ENCODE data around the gene GRM8.

GRM8 gene

DNA sequence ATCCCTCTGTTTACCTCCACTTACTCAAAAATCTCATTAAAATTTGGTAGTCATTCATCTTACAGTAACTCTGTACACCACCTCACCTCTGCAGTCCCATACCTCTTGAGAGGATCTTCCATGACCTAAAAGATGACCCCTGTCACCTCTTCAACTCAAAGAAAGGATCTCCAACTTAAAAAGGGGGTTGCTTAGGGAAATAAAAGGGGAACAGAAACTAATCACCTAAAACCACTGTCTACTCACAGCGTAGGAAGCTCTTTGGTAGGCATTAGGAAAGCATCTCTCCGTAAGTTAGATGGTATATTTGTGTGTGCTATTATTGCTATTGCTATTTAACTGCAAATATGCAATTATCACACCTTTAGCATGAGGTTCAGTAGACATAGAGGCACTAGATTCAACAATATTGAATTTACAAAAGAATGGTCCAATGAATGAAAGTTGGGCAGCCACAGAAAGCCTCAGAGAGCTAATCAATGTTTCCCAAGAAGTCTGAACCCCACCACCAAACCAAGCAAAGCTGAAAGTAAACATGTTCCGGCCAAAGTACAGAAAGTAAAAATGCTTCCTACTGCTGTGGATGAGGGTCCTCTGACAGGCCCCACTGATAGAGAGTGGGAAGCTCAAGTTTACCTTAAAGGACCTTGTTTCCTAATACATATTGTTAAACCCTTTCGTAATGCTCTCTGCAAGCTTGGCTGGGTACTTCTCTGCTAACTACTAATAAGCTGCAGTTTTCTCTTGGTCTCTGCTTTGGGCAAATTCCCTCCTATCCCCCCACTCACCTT lies 105.8 kb downstream of the GRM8 start:
- no peak for DNase-seq (ENCODE audit: low read depth, low spot score)

DNA sequence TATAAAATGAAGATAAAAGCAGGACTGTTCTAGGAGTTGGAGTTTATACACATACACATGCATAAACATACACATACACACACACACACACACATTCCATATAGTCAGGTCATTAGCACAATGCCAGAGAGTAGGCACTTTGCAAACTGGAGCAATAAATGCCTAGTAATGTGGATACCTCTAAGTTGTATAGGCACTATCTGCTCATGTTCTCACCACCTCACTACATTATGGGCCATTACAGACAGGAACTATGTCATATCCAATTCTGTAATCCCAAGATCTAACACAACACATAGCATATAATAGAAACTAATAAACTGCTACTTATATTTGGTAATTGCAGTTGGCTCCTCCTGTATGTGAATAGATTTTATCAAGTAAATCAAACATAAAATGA lies 115.6 kb downstream of the GRM8 start:
- no peak for DNase-seq (ENCODE audit: low read depth, low spot score)

GRCh38 chr7:127135871-127136485 lies 116.8 kb downstream of the GRM8 start:
- no peak for DNase-seq (ENCODE audit: low read depth, low spot score)

DNA sequence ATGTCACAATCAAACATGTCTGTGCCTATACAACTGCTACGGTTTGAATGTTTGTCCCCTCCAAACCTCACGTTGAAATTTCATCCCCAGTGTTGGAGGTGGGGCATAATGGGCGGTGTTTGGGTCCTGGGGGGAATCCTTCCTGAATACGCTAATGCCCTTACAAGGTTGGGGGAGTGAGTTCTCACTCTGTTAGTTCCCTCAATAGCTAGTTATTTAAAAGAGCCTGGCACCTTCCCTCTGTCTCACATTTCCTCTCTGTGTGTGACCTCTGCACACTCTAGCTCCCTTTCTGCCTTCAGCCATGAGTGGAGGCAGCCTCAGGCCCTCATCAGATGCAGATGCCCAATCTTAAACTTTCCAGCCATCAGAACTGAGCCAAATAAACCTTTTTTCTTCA lies 129.5 kb downstream of the GRM8 start:
- DNase-seq (ENCODE audit: low read depth, low spot score), result no peak

DNA sequence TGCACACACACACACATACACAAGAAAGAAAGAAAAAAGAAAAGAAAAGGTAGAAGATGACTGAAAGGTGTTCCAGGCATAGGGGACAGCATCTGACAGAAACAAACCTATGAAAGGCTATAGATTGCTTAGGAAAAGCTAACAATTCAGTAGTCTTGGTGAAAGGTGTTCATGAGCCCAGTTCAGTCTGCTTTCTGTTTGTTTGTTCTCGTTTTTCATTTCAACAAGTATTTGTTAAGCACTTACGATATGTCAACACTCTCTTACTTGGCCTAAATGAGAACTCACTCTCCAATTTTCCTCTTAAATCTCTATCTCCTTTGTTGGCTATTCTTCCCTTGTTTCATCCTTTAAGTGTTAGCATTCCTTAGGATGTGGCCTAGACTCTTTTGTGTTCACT lies 133.2 kb downstream of the GRM8 start:
- DNase-seq (ENCODE audit: low read depth, low spot score), result no peak

- DNase-seq (ENCODE audit: low read depth, low spot score), result no peak
These were observed 137.9 kb downstream of the GRM8 start for GRCh38 chr7:127114742-127115265.

GRCh38 chr7:127107601-127108007 lies 145.1 kb downstream of the GRM8 start:
- no peak for DNase-seq (ENCODE audit: low read depth, low spot score)

DNA sequence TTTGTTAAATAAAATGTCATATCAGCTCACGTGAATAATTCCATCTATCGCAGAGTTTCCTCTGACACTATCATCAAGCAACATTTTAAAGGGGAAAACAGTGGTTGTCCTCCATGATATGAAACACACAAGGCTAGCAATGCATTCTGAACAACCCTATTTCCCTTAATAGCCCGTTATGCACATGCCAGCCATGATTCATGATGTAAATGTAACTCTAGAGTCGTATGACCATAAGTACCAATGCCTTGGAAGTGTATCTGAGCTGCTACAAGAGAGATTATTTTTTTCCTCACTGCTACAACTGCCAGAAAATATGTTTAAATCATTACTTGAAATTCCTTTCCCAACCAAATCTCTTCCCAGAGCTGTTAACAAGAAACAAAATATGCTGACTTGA lies 159.4 kb downstream of the GRM8 start:
- DNase-seq (ENCODE audit: low read depth, low spot score), result no peak

GRCh38 chr7:127091620-127092019 lies 161.1 kb downstream of the GRM8 start:
- DNase-seq (ENCODE audit: low read depth, low spot score), result no peak

DNA sequence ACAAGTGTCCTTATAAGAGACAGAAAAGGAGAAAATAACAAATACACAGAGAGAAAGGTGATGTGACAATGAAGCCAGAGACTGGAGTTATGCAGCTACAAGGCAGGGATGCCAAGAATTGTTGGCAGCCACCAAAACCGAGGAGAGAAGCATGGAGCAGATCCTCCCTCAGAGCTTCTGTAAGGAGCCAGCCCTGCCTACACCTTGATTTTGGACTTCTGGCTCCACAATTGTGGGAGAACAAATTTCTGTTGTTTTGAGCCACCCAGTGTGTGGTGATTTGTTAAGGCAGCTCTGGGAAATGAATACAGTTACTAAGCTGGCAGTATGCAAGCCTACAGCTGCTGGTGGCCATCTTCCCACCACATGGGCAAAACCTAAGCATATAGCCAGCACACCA lies 163.6 kb downstream of the GRM8 start:
- DNase-seq (ENCODE audit: low read depth, low spot score), result no peak

DNA sequence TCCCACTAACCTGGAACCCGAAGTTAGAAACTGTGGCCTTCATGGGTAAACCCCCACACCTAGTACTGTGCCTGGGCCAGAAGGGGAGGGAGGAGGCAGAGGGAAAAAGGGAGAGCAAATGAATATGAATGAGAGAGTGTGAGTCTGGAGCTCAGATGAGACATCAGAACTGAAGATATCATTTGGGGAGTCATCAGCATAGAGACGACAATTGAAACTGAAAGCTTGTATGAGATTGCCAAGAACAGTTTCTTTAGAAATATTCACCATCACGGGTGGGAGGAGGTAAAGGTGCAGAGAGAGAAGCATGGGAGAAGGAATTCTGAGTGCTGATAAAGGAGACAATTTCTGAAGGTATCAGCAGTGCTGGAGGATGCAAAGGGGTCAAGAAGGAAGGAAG lies 171.2 kb downstream of the GRM8 start:
- no peak for DNase-seq (ENCODE audit: low read depth, low spot score)

GRCh38 chr7:127080576-127080975 lies 172.2 kb downstream of the GRM8 start:
- DNase-seq (ENCODE audit: low read depth, low spot score), result no peak

DNA sequence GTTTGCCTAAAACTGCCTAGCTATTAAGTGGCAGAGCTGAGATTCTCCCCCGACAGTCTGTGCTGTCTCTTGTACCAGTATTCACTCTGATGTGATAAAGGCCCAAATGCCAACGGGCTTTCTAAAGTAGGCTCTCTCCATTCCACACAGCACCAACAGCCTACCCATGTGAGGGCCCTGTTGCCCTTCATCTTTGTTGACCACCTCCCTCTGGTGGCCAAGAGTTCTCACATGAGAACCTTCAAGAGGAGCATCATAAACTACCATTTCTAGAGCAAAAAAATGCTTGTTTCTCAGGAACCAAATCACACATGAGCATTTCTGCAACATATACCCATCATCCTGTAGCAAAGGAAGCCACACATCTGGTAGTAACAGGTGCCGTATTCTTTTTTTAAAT lies 185.8 kb downstream of the GRM8 start:
- no peak for DNase-seq (ENCODE audit: low read depth, low spot score)

- no peak for DNase-seq (ENCODE audit: low read depth, low spot score)
These were observed 193.3 kb downstream of the GRM8 start for GRCh38 chr7:127059475-127059874.

DNA sequence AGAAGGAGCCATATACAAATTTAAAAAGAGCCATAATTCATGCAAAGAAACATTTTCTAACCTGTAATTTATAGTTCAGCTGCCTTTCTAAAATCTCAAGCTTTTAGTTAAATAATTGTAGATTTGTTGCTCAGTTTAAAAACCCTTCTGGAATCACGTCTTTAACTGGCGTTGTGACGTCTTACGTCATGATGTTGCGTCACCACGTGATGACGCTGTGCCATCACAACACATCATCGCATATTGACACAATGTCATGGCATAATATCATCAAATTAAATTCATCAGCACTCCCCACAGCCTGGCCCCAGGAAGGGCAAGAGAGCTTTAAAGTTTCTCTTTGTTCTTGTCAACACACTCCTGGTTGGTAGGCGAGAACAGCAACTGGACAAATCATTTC lies 194.8 kb downstream of the GRM8 start:
- DNase-seq (ENCODE audit: low read depth, low spot score), result no peak

- DNase-seq (ENCODE audit: low read depth, low spot score), result no peak
These were observed 196.5 kb downstream of the GRM8 start for GRCh38 chr7:127056202-127056601.

- DNase-seq (ENCODE audit: low read depth, low spot score), result no peak
These were observed 205.2 kb downstream of the GRM8 start for GRCh38 chr7:127047521-127047920.

- DNase-seq (ENCODE audit: low read depth, low spot score), result no peak
These were observed 210.9 kb downstream of the GRM8 start for GRCh38 chr7:127041689-127042452.

DNA sequence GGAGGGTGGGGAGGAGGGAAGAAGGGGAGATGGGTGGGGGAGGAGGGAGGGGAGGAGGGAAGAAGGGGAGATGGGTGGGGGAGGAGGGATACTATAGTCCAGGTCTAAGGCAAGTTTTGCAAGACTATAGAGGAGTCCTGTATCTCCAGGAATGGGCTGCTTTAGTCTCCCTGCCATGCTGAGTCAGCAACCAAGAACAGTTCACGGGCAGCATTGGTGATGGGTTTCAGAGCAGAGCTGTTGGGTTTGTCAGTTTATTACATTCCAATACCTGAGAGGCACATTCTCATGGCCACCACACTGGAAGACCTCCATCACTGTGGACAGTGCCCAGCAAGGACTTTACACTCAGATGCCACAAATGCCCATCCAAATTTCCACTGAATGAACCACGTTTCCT lies 212.7 kb downstream of the GRM8 start:
- no peak for DNase-seq (ENCODE audit: low read depth, low spot score)

DNA sequence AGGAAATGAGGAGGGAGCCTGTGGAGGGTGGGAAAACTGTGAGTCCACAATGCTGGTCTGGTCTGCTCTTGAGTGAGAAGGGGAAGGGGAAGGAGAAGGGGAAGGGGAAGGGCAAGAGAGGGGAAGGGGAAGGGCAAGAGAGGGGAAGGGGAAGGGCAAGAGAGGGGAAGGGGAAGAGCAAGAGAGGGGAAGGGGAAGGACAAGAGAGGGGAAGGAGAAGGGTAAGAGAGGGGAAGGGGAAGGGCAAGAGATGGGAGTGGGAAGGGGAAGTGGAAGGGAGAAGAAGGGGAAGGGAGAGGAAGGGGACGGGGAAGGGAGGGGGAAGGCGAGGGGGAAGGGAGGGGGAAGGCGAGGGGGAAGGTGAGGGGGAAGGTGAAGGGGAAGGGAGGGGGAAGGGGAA lies 213.2 kb downstream of the GRM8 start:
- no peak for DNase-seq (ENCODE audit: low read depth, low spot score)

DNA sequence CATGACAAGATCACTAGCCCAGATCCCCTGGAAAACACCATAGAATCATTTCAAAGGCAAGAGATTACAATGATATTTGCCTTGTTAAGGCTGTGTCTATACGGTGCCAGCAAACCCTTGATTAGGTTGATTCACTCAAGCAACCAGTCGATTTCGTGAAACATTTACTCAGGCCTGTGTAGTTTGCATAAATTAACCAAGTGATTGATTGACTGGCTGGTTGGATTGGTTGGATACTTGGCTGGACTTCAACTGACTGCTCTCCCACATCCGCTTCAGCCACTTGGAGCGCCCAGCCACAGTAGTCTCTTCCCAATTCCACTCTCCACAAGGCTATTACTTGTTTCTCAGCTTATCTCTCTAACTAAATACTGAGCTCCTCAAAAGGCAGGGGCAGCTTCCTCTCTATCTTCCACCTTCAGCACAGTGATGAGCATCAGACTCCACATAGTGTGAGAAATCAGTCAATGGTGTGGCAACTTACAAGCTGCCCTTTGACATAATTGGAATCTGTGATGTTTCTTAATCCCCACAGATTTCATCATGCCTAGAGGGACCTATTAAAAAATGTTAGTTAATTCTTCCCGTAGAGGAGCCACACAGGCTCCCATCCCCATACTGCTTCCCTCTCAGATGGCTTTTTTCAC lies 217.4 kb downstream of the GRM8 start:
- DNase-seq (ENCODE audit: low read depth, low spot score), result no peak

- DNase-seq (ENCODE audit: low read depth, low spot score), result no peak
These were observed 218.4 kb downstream of the GRM8 start for GRCh38 chr7:127034186-127034806.

Measured in activated naive CD8-positive, alpha-beta T cell treated with anti-CD3 and anti-CD28 coated beads, Interleukin-2, amount 50 U/mL, for 16 hours (primary cell).